GM23248 (cell line): Measurements from ENCODE around the gene TCF7L2. TPM values are rescaled to one million over a fixed set of nuclear protein-coding genes. Genes with fewer than 3 reads are reported as not detected.

ENCODE experiments used
- DNase-seq: peaks from one replicate; pipeline ENCODE4 v3.0.0-alpha.2; 2015
- H2AFZ ChIP-seq: fragments of 200-600 bp; sonication (generic); 2 replicates; pipeline ENCODE4 v1.6.1; 2016; ENCODE audit warnings: antibody characterized with exemption
- H3F3A ChIP-seq: fragments of 200-600 bp; sonication (generic); 2 replicates; pipeline ENCODE4 v1.6.1; 2016; ENCODE audit warnings: mild to moderate bottlenecking, antibody characterized with exemption, mixed run types; ENCODE audit not compliant: insufficient read depth
- H3K27ac ChIP-seq: fragments of 200-600 bp; sonication (generic); 2 replicates; pipeline ENCODE4 v1.5.1; 2016; ENCODE audit warnings: mild to moderate bottlenecking
- H3K27me3 ChIP-seq: fragments of 200-600 bp; sonication (generic); replicated peaks from 2 replicates; pipeline ENCODE4 v1.6.1; 2016; ENCODE audit warnings: mild to moderate bottlenecking; ENCODE audit not compliant: insufficient read depth
- H3K36me3 ChIP-seq: fragments of 200-600 bp; sonication (generic); 2 replicates; pipeline ENCODE4 v1.6.1; 2016; ENCODE audit warnings: low read depth, mild to moderate bottlenecking
- H3K4me1 ChIP-seq: fragments of 200-600 bp; sonication (generic); 2 replicates; pipeline ENCODE4 v1.6.1; 2016; ENCODE audit warnings: mild to moderate bottlenecking; ENCODE audit not compliant: insufficient read depth
- H3K4me2 ChIP-seq: fragments of 200-600 bp; sonication (generic); one replicate; pipeline ENCODE4 v1.6.1; 2016; ENCODE audit warnings: mild to moderate bottlenecking; ENCODE audit not compliant: unreplicated experiment
- H3K4me3 ChIP-seq: fragments of 200-600 bp; sonication (generic); 2 replicates; pipeline ENCODE4 v1.5.1; 2016; ENCODE audit warnings: mild to moderate bottlenecking
- H3K79me2 ChIP-seq: fragments of 200-600 bp; sonication (generic); 2 replicates; pipeline ENCODE4 v1.6.1; 2016; ENCODE audit warnings: mild to moderate bottlenecking; ENCODE audit not compliant: insufficient read depth
- H3K9ac ChIP-seq: fragments of 200-600 bp; sonication (generic); 2 replicates; pipeline ENCODE4 v1.6.1; 2016; ENCODE audit warnings: mild to moderate bottlenecking
- H3K9me2 ChIP-seq: fragments of 200-600 bp; sonication (generic); 2 replicates; pipeline ENCODE4 v1.6.1; 2016; ENCODE audit warnings: mixed run types, mild to moderate bottlenecking, moderate library complexity; ENCODE audit not compliant: insufficient read depth
- H3K9me3 ChIP-seq: fragments of 200-600 bp; sonication (generic); one replicate; pipeline ENCODE4 v1.6.1; 2017; ENCODE audit warnings: low read depth
- H4K20me1 ChIP-seq: fragments of 200-600 bp; sonication (generic); 2 replicates; pipeline ENCODE4 v1.6.0; 2016; ENCODE audit not compliant: insufficient read depth
- EZH2 ChIP-seq: fragments of 200-600 bp; sonication (generic); IDR thresholded peaks from 2 replicates; pipeline ENCODE4 v1.6.1; 2018; ENCODE audit warnings: antibody characterized with exemption, mild to moderate bottlenecking; ENCODE audit not compliant: insufficient read depth, poor library complexity, severe bottlenecking
- EZH2phosphoT487 ChIP-seq: fragments of 200-600 bp; sonication (generic); IDR thresholded peaks from 2 replicates; pipeline ENCODE4 v1.6.1; 2018; ENCODE audit warnings: antibody characterized with exemption, moderate library complexity, mild to moderate bottlenecking, low read depth; ENCODE audit not compliant: insufficient read depth
- WGBS, 2 experiments: methylation state at CpG; one replicate each; pipeline ENCODE4 v1.1.6; 2015 to 2017; ENCODE audit warnings: low lambda C conversion rate in 2 of 2, low coverage in 1 of 2; ENCODE audit errors: missing lambda C conversion rate in 2 of 2; 5-methylcytosine and 5-hydroxymethylcytosine counted together
- in situ Hi-C: fragments of 300-500 bp; cut with MboI; formaldehyde crosslinking; loops from 2 replicates; pipeline ENCODE4 v1.15.0; 2020
- polyA plus RNA-seq: library from polyadenylated mRNA; unstranded; fragments of >200 nt; fragmentation: Nextera tagmentation; extraction: Ambion mirVana; gene quantifications from 2 replicates; pipeline ENCODE4 v1.2.1, GENCODE V29; 2016
- total RNA-seq: library from RNA; depleted of rRNA; stranded (reverse); fragments of >200 nt; shearing (Covaris generic); gene quantifications from 2 replicates; pipeline ENCODE4 v1.2.3, GENCODE V29; 2014

The TCF7L2 gene
- total and polyA plus RNA-seq, 2 experiments from 2014 or later, result 6.2 to 19.3 TPM

DNA sequence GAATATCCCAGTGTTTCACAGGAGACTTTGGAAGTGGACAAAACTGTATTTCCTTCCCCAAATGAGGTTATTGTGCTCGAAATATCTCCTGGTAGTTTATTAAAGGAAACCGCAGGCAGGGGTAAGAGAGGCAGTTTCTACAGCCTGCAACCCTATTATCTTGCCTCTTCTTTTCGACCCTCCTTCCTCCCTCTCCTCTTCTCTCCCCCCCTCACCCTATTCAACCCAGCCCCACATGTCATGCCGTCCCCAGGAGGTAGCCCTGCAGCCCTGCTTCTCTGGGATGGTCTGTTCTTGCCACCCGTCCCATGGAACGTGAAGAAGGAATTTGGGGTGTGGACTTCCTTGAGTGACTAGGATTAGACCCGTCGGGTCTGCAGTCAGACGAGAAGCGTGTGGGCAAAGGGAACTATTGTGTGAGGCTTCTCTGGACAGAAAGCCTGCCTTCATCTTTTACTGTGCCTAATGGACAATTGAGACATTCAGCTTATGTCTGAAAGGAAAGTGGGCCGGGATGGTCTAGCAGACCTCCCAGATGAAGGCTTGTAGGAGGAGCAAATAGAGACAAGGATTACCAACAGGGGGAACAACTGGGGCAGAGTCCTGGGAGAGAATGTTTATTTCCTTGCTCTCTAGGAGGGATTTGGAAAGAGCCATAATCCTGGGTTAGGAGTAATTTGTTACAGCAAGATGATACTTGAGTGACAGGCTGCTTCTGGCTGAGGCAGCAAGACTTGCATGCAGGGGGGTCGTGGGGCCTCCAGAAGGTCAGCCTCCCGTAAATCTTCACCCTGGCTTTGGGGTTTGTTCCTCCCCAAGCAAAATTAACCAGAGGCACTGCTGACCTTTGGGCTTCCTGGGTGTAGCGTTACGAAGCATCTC, 77.8 kb downstream of the TCF7L2 start:
- H3K9me2 ChIP-seq, result no peaks in the 10 kb centered on the region
- no peak overlapping the region for H2AFZ ChIP-seq
- peak overlapping the region; percentile 26; the same call in 1 of the 2 replicates for H3K4me3 ChIP-seq
- 0 out of 2 replicates have a peak, but pooled peaks cover 4% of the 10 kb centered on the region for H3K36me3 ChIP-seq
- whole genome bisulfite sequencing, 2 experiments, result 18 to 19% methylated on average over 15 of the region's 15 CpGs
- H3K27me3 ChIP-seq, result no peaks in the 10 kb centered on the region
- H3F3A ChIP-seq, result peaks cover 30% of the 10 kb centered on the region
- DNase-seq, result peak; percentile 37
- peaks cover 44% of the 10 kb centered on the region for H3K4me1 ChIP-seq
- H3K27ac ChIP-seq, result peak overlapping the region; percentile 31; the same call in 1 of the 2 replicates
- peak overlapping the region; percentile 74 for H3K4me2 ChIP-seq
- H3K9ac ChIP-seq, result peak overlapping the region; percentile 29; the same call in 1 of the 2 replicates
- no peaks in the 10 kb centered on the region; the same call in 1 of the 2 replicates for H4K20me1 ChIP-seq
- TF ChIP-seq EZH2 (no peak), EZH2phosphoT487 (no peak)
- in situ Hi-C loops, result no loop called here
- peaks cover 97% of the 10 kb centered on the region for H3K79me2 ChIP-seq
- H3K9me3 ChIP-seq, result no peaks in the 10 kb centered on the region

DNA sequence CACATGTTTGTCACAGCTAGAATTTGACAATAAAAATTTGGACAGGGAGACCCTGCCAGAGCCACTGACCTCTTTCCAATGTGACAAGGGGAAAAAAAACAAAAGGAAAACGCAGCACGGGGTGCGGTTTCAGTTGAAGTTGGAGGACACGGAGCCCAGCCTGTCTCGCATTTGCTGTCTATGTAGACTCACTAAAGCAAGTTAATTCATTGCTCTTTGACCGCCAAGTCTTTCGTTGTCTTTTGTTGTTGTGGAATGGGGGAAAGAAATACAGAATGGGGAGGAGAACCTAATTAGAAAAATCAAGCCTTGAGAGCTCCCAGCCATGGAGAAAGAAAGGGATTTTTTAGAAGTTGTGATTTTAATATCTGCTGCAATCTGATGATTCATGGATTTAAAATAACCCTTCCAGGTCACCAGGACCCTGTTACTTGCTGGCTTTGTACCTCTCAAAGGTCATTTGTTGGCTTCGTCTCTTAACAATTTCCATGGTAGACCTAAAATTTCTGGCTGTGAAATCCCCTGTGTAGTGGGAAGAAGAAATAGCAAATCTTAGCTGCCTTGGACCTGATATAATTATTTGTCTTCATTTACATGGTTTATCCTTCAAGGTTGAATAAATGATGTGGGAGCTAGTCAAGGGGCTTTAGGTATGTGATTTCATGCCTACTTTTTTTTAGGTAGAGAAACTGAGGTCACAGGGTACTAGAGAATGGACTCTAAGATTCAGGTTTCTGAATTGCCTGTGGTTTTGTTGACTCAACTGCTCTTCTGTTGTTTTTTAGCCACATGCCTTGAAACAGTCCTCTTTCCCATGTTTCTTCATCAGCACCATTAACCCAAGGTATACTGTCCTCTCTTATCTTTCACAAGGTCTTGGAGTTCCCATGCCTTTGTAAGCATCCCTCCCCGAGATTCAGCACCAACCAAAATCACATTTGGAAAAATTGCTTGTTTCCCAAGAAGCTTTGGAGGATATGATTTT, 78.7 kb downstream of the TCF7L2 start:
- in situ Hi-C loops, result no loop called here
- Histone ChIP-seq H3K79me2 (peaks cover 100% of the 10 kb centered on the region), H3K4me1 (peaks cover 44% of the 10 kb centered on the region)

DNA sequence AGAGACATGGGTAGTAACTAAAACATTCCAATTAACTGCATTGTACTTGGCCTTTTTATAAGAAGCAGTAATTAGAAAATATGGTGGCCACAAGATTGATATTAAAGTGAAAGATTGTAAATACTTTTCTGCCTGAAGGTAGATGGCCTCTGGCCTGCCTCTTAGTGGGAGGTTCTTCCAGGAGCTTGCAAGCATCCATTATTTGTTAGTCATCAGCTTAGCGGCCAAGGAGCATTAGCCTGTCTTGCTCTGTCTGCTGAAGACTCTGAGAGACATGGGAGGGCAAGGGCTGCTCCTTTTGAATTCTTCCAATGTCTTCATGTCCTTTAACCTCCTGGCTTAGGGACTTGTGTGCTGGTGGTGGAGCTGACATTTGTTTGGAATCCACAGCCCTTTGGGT, 80.4 kb downstream of the TCF7L2 start:
- H3K4me2 ChIP-seq, result no peak overlapping the region
- WGBS, 2 experiments, result 32 to 55% methylated on average over 1 of the region's 1 CpG
- H3K36me3 ChIP-seq, result 0 out of 2 replicates have a peak, but pooled peaks cover 4% of the 10 kb centered on the region
- DNase-seq, result peak; percentile 68
- H4K20me1 ChIP-seq, result peaks cover 3% of the 10 kb centered on the region
- peaks cover 47% of the 10 kb centered on the region for H3K4me1 ChIP-seq
- H2AFZ ChIP-seq, result no peak overlapping the region
- no peaks in the 10 kb centered on the region for H3K9me3 ChIP-seq
- H3K9me2 ChIP-seq, result no peaks in the 10 kb centered on the region
- no peak overlapping the region for H3K4me3 ChIP-seq
- peaks cover 100% of the 10 kb centered on the region for H3K79me2 ChIP-seq
- H3F3A ChIP-seq, result peaks cover 36% of the 10 kb centered on the region
- peak overlapping the region; percentile 14; the same call in 1 of the 2 replicates for H3K27ac ChIP-seq
- H3K27me3 ChIP-seq, result no peaks in the 10 kb centered on the region
- H3K9ac ChIP-seq, result no peak overlapping the region
- TF ChIP-seq EZH2phosphoT487 (no peak), EZH2 (no peak)
- in situ Hi-C loops, result no loop called here

More for the DNA sequence above, 78.7 kb downstream of the TCF7L2 start:
- Histone ChIP-seq H3K4me3 (peak overlapping the region; percentile 26; the same call in 1 of the 2 replicates), H2AFZ (no peak overlapping the region), H3K4me2 (peak overlapping the region; percentile 74), H3K9me2 (no peaks in the 10 kb centered on the region), H3F3A (peaks cover 33% of the 10 kb centered on the region), H4K20me1 (no peaks in the 10 kb centered on the region; the same call in 1 of the 2 replicates), H3K27me3 (no peaks in the 10 kb centered on the region), H3K27ac (peak overlapping the region; percentile 31), H3K9me3 (no peaks in the 10 kb centered on the region), H3K9ac (peak overlapping the region; percentile 29; the same call in 1 of the 2 replicates), H3K36me3 (0 out of 2 replicates have a peak, but pooled peaks cover 4% of the 10 kb centered on the region)
- TF ChIP-seq EZH2 (no peak), EZH2phosphoT487 (no peak)
- DNase-seq, result peak; percentile 54
- 21% methylated on average over 9 of the region's 9 CpGs for WGBS, 2 experiments

DNA sequence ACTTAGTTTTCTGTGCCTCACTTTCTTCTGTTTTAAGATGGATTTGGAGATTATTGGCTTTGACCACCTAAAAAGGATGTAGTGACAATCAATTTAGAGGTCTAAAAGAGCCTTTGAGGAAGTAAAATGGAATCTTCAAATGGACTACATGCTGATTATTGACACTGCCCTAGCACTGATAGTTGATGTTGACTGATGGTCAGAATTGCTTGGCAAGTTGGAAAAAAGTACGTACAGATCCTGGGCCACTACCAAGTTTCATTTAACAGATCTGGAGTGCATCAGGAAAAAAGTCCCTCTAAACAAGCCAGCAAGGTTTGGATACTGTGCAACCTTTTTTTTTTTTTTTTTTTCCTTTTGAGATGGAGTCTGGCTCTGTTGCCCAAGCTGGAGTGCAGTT, 81.1 kb downstream of the TCF7L2 start:
- 67 to 81% methylated on average over 1 of the region's 1 CpG for WGBS, 2 experiments
- Histone ChIP-seq H3K27me3 (no peaks in the 10 kb centered on the region), H3K9me2 (no peaks in the 10 kb centered on the region), H3K27ac (no peak overlapping the region), H3K9ac (no peak overlapping the region), H3K4me3 (no peak overlapping the region), H3K4me2 (no peak overlapping the region), H3K79me2 (peaks cover 100% of the 10 kb centered on the region), H3K36me3 (0 out of 2 replicates have a peak, but pooled peaks cover 4% of the 10 kb centered on the region), H4K20me1 (peaks cover 3% of the 10 kb centered on the region), H3K4me1 (peaks cover 50% of the 10 kb centered on the region), H2AFZ (no peak overlapping the region), H3F3A (peaks cover 36% of the 10 kb centered on the region), H3K9me3 (no peaks in the 10 kb centered on the region)
- TF ChIP-seq EZH2 (no peak), EZH2phosphoT487 (no peak)
- in situ Hi-C loops, result no loop called here
- DNase-seq, result no peak
